ENCODE data around the gene GDPD5. TPM values are rescaled to one million over a fixed set of nuclear protein-coding genes. Genes with fewer than 3 reads are reported as not detected.

GDPD5 gene
- total RNA-seq, 1 donor from 2014 or later, result 7.8 TPM

GRCh38 chr11:75536786-75537641 is 11.3 kb upstream of the GDPD5 start:
- Histone ChIP-seq H3K9ac (ENCODE audit: low read depth in 1 of 3, low read length in 3 of 3) (no peak overlapping the region), H3K36me3 (ENCODE audit: control insufficient read depth in 3 of 3, insufficient read depth in 3 of 3, low read length in 3 of 3) (no peaks in the 10 kb centered on the region), H3K27ac (ENCODE audit: low read depth, low read length) (no peak overlapping the region), H3K4me3 (ENCODE audit: low read length in 3 of 3) (no peak overlapping the region), H3K27me3 (ENCODE audit: control insufficient read depth in 3 of 3, insufficient read depth in 3 of 3, low read length in 3 of 3) (no peaks in the 10 kb centered on the region), H3K4me1 (ENCODE audit: control insufficient read depth in 3 of 3, insufficient read depth in 3 of 3, low read length in 3 of 3) (peaks cover 0 to 5% (median 0%) of the 10 kb centered on the region in 3 donors), H3K9me3 (ENCODE audit: control insufficient read depth in 3 of 3, low read length in 3 of 3) (no peaks in the 10 kb centered on the region)

- H3K27ac ChIP-seq (ENCODE audit: low read depth, low read length), result no peak overlapping the region
- peaks cover 0 to 6% (median 0%) of the 10 kb centered on the region in 3 donors for H3K4me1 ChIP-seq (ENCODE audit: control insufficient read depth in 3 of 3, insufficient read depth in 3 of 3, low read length in 3 of 3)
- no peaks in the 10 kb centered on the region for H3K9me3 ChIP-seq (ENCODE audit: control insufficient read depth in 3 of 3, low read length in 3 of 3)
- no peak overlapping the region for H3K9ac ChIP-seq (ENCODE audit: low read depth in 1 of 3, low read length in 3 of 3)
- H3K27me3 ChIP-seq (ENCODE audit: control insufficient read depth in 3 of 3, insufficient read depth in 3 of 3, low read length in 3 of 3), result no peaks in the 10 kb centered on the region
- H3K4me3 ChIP-seq (ENCODE audit: low read length in 3 of 3), result no peak overlapping the region
- H3K36me3 ChIP-seq (ENCODE audit: control insufficient read depth in 3 of 3, insufficient read depth in 3 of 3, low read length in 3 of 3), result no peaks in the 10 kb centered on the region
Observed at GRCh38 chr11:75535071-75535470, 9.3 kb upstream of the GDPD5 start.

- Histone ChIP-seq H3K4me1 (ENCODE audit: control insufficient read depth in 3 of 3, insufficient read depth in 3 of 3, low read length in 3 of 3) (peaks cover 0 to 6% (median 0%) of the 10 kb centered on the region in 3 donors), H3K4me3 (ENCODE audit: low read length in 3 of 3) (no peak overlapping the region), H3K27ac (ENCODE audit: low read depth, low read length) (no peak overlapping the region), H3K36me3 (ENCODE audit: control insufficient read depth in 3 of 3, insufficient read depth in 3 of 3, low read length in 3 of 3) (no peaks in the 10 kb centered on the region), H3K9ac (ENCODE audit: low read depth in 1 of 3, low read length in 3 of 3) (no peak overlapping the region), H3K9me3 (ENCODE audit: control insufficient read depth in 3 of 3, low read length in 3 of 3) (no peaks in the 10 kb centered on the region), H3K27me3 (ENCODE audit: control insufficient read depth in 3 of 3, insufficient read depth in 3 of 3, low read length in 3 of 3) (no peaks in the 10 kb centered on the region)
Observed at GRCh38 chr11:75534259-75535069, 8.7 kb upstream of the GDPD5 start.

GRCh38 chr11:75533896-75534258 is 8.1 kb upstream of the GDPD5 start:
- peaks cover 0 to 6% (median 0%) of the 10 kb centered on the region in 3 donors for H3K4me1 ChIP-seq (ENCODE audit: control insufficient read depth in 3 of 3, insufficient read depth in 3 of 3, low read length in 3 of 3)
- H3K9ac ChIP-seq (ENCODE audit: low read depth in 1 of 3, low read length in 3 of 3), result no peak overlapping the region

GRCh38 chr11:75532200-75533048 is 6.7 kb upstream of the GDPD5 start:
- peaks cover 0 to 6% (median 0%) of the 10 kb centered on the region in 3 donors for H3K4me1 ChIP-seq (ENCODE audit: control insufficient read depth in 3 of 3, insufficient read depth in 3 of 3, low read length in 3 of 3)
- H3K36me3 ChIP-seq (ENCODE audit: control insufficient read depth in 3 of 3, insufficient read depth in 3 of 3, low read length in 3 of 3), result no peaks in the 10 kb centered on the region
- no peak overlapping the region for H3K4me3 ChIP-seq (ENCODE audit: low read length in 3 of 3)
- no peaks in the 10 kb centered on the region for H3K27me3 ChIP-seq (ENCODE audit: control insufficient read depth in 3 of 3, insufficient read depth in 3 of 3, low read length in 3 of 3)
- no peak overlapping the region for H3K9ac ChIP-seq (ENCODE audit: low read depth in 1 of 3, low read length in 3 of 3)
- no peaks in the 10 kb centered on the region for H3K9me3 ChIP-seq (ENCODE audit: control insufficient read depth in 3 of 3, low read length in 3 of 3)
- no peak overlapping the region for H3K27ac ChIP-seq (ENCODE audit: low read depth, low read length)

More at GRCh38 chr11:75533896-75534258, 8.1 kb upstream of the GDPD5 start:
- H3K9me3 ChIP-seq (ENCODE audit: control insufficient read depth in 3 of 3, low read length in 3 of 3), result no peaks in the 10 kb centered on the region
- no peak overlapping the region for H3K4me3 ChIP-seq (ENCODE audit: low read length in 3 of 3)
- H3K27ac ChIP-seq (ENCODE audit: low read depth, low read length), result no peak overlapping the region
- H3K27me3 ChIP-seq (ENCODE audit: control insufficient read depth in 3 of 3, insufficient read depth in 3 of 3, low read length in 3 of 3), result no peaks in the 10 kb centered on the region
- H3K36me3 ChIP-seq (ENCODE audit: control insufficient read depth in 3 of 3, insufficient read depth in 3 of 3, low read length in 3 of 3), result no peaks in the 10 kb centered on the region

- Histone ChIP-seq H3K36me3 (ENCODE audit: control insufficient read depth in 3 of 3, insufficient read depth in 3 of 3, low read length in 3 of 3) (no peaks in the 10 kb centered on the region), H3K4me1 (ENCODE audit: control insufficient read depth in 3 of 3, insufficient read depth in 3 of 3, low read length in 3 of 3) (peaks cover 0 to 6% (median 0%) of the 10 kb centered on the region in 3 donors), H3K9ac (ENCODE audit: low read depth in 1 of 3, low read length in 3 of 3) (no peak overlapping the region), H3K4me3 (ENCODE audit: low read length in 3 of 3) (no peak overlapping the region), H3K27ac (ENCODE audit: low read depth, low read length) (no peak overlapping the region), H3K9me3 (ENCODE audit: control insufficient read depth in 3 of 3, low read length in 3 of 3) (no peaks in the 10 kb centered on the region), H3K27me3 (ENCODE audit: control insufficient read depth in 3 of 3, insufficient read depth in 3 of 3, low read length in 3 of 3) (no peaks in the 10 kb centered on the region)
Observed at GRCh38 chr11:75531325-75531724, 5.6 kb upstream of the GDPD5 start.

- Histone ChIP-seq H3K4me3 (ENCODE audit: low read length in 3 of 3) (no peak overlapping the region), H3K9me3 (ENCODE audit: control insufficient read depth in 3 of 3, low read length in 3 of 3) (no peaks in the 10 kb centered on the region), H3K27ac (ENCODE audit: low read depth, low read length) (no peak overlapping the region), H3K27me3 (ENCODE audit: control insufficient read depth in 3 of 3, insufficient read depth in 3 of 3, low read length in 3 of 3) (no peaks in the 10 kb centered on the region), H3K4me1 (ENCODE audit: control insufficient read depth in 3 of 3, insufficient read depth in 3 of 3, low read length in 3 of 3) (peaks cover 0 to 6% (median 0%) of the 10 kb centered on the region in 3 donors), H3K9ac (ENCODE audit: low read depth in 1 of 3, low read length in 3 of 3) (no peak overlapping the region), H3K36me3 (ENCODE audit: control insufficient read depth in 3 of 3, insufficient read depth in 3 of 3, low read length in 3 of 3) (no peaks in the 10 kb centered on the region)
Observed at GRCh38 chr11:75530577-75530976, 4.8 kb upstream of the GDPD5 start.

GRCh38 chr11:75527938-75528735 is 2.4 kb upstream of the GDPD5 start:
- no peak overlapping the region for H3K4me3 ChIP-seq (ENCODE audit: low read length in 3 of 3)
- H3K27ac ChIP-seq (ENCODE audit: low read depth, low read length), result no peak overlapping the region
- no peak overlapping the region for H3K9ac ChIP-seq (ENCODE audit: low read depth in 1 of 3, low read length in 3 of 3)
- no peaks in the 10 kb centered on the region for H3K9me3 ChIP-seq (ENCODE audit: control insufficient read depth in 3 of 3, low read length in 3 of 3)
- H3K36me3 ChIP-seq (ENCODE audit: control insufficient read depth in 3 of 3, insufficient read depth in 3 of 3, low read length in 3 of 3), result no peaks in the 10 kb centered on the region
- H3K27me3 ChIP-seq (ENCODE audit: control insufficient read depth in 3 of 3, insufficient read depth in 3 of 3, low read length in 3 of 3), result no peaks in the 10 kb centered on the region
- peaks cover 15 to 21% (median 19%) of the 10 kb centered on the region in 3 donors for H3K4me1 ChIP-seq (ENCODE audit: control insufficient read depth in 3 of 3, insufficient read depth in 3 of 3, low read length in 3 of 3)

GRCh38 chr11:75527130-75527529 is 1.4 kb upstream of the GDPD5 start:
- H3K27ac ChIP-seq (ENCODE audit: low read depth, low read length), result no peak overlapping the region
- peaks cover 19 to 26% (median 21%) of the 10 kb centered on the region in 3 donors for H3K4me1 ChIP-seq (ENCODE audit: control insufficient read depth in 3 of 3, insufficient read depth in 3 of 3, low read length in 3 of 3)
- no peaks in the 10 kb centered on the region for H3K9me3 ChIP-seq (ENCODE audit: control insufficient read depth in 3 of 3, low read length in 3 of 3)
- no peak overlapping the region for H3K9ac ChIP-seq (ENCODE audit: low read depth in 1 of 3, low read length in 3 of 3)
- H3K36me3 ChIP-seq (ENCODE audit: control insufficient read depth in 3 of 3, insufficient read depth in 3 of 3, low read length in 3 of 3), result no peaks in the 10 kb centered on the region
- no peaks in the 10 kb centered on the region for H3K27me3 ChIP-seq (ENCODE audit: control insufficient read depth in 3 of 3, insufficient read depth in 3 of 3, low read length in 3 of 3)
- H3K4me3 ChIP-seq (ENCODE audit: low read length in 3 of 3), result no peak overlapping the region
